NCI-H526 treated with DMSO at 0.1 percent for 48 hours (cell line): ENCODE results near the gene NET1.

ENCODE experiments used
- DNase-seq: peaks from one replicate; lab custom pipeline; 2025; lab: John Stamatoyannopoulos, UW

Gene NET1

DNA sequence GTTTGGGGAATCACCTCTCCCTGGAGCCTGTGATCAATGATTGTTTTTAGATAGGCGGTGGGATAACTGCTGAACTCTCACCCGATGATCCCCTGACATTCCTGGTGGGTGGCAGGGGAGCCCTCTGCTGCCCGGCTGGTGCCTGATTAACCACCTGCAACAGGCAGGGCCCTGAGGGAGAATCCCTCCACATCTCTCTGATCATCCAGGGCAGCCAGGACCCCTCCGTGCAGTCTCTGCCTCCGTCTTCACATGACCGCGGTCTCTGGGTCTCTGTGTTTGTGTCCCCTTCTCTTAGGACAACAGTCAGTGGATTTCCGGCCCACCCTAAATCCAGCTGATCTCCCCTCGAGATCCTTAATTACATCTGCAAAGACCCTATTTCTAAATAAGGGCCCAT is 69.7 kb downstream of the NET1 start:
- no peak for DNase-seq

GRCh38 chr10:5484205-5484604 is 71.8 kb downstream of the NET1 start:
- DNase-seq = no peak

- no peak for DNase-seq
These were observed 72.9 kb downstream of the NET1 start for GRCh38 chr10:5485290-5485689.

GRCh38 chr10:5485948-5486852 is 73.8 kb downstream of the NET1 start:
- no peak for DNase-seq

DNA sequence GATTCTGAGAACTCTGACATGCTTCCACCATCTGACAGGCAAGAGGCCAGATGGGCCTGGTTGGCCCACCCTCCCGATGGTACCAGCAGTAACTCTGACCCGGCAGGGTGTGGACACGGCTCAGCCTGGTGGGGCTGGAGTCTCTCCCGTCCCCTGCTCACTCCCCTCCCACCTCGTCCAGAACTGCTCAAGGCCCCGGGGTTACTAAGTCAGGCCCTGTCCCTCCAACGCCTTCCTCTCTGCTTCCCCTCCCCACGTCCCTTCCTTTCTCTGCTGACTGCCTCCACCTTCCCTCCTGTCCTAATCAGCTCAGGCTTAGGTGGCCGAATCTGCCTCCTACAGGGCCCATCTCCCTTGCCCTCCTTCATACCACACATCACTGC is 74.5 kb downstream of the NET1 start:
- DNase-seq = no peak

DNA sequence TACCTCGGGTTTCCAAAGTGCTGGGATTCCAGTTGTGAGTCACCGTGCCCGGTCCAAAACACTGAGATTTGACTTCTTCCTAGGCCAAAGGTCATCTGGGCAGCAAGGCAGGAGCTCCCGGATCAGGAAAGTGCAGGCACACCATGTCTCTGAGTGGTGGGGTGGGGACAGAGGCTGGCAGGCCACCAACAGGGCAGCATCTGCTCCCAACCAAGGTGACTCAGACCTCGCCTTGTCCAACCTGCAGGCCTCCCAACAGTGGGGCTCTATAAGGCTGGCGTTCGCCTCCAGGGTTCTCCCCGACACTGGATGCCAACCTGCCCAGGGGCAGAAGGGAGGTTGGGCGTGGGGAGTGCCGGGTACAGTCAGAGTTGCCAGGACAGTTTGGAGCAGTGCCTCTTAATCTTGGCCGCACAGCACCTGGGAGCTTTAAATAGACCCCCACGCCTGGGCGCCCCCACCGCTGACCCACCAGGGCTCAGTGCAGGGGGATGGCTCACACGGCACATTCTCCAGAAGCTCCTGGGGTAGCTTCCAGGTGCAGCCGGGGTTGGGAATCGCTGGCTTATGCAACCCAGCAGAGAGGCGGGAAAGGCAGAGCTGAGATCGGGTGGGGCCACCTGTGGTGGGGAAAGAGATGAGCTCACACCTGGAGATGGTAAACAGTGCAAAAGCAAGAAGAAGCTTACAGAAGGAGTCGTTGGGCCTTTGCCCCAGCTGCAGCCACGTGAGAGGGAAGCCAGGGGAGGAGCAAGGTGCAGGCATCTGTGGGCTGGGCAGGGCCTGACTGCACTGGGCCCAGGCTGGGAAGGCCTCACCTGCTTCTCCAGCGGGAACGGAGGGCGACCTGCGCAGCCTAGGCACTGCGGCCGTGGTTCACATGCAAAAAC is 76.2 kb downstream of the NET1 start:
- peak; percentile 9 for DNase-seq

- DNase-seq = no peak
These were observed 77.7 kb downstream of the NET1 start for GRCh38 chr10:5490032-5490431.

DNA sequence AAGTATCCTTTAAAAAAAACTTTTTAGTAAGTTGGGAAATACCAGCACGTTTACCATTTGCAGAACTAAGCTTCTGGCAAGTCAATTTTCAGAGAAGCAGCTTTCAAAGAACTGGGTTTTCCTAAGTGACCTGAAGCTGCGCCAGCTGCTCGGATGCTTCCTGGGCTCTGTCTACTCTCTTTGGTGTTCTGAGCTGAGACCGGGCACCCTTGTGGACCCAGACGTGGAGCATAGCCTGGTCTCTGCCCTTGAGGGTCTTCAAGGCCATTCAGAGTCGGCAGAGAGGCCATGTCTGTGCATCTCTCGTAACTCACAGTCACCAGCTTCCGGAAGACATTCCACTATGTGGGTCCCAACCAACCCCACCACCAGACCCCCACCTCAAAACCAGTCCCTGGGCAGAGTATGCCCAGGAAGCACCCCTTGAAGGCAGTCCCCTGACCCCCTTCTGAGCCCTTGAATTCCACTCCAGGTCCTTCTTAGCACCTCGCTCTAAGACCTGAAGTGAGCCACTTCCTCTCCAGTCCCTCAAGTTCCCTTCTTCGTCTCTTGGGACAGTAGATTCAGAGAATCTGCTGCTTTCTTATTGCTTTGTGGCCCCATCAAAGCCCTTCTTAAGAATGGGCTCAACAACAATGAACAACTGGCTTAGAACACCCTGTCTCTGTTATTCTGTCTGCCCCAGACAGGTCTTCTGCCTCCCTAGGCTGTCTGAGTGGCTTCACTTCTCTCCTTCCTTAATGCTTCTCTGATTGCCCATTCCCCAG is 78.5 kb downstream of the NET1 start:
- no peak for DNase-seq

DNA sequence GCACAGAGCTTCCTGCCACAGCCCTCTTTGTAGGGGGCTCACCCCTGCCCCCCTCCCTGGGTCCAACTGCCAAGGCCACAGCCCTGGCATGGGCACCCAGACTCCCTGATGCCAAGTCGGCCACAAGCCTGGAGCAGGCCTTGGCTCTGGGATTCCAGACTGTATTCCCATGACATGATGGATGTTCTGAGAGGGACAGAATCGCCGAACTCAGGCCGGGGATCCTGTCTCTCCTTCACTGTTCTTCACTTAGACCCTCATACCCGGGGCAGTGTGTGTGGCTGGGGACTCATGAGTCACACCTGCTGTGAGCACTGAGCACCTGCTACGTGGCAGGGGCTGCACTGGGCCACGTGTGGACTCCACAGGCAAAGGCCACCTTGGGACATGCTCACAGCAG is 79.1 kb downstream of the NET1 start:
- no peak for DNase-seq

DNA sequence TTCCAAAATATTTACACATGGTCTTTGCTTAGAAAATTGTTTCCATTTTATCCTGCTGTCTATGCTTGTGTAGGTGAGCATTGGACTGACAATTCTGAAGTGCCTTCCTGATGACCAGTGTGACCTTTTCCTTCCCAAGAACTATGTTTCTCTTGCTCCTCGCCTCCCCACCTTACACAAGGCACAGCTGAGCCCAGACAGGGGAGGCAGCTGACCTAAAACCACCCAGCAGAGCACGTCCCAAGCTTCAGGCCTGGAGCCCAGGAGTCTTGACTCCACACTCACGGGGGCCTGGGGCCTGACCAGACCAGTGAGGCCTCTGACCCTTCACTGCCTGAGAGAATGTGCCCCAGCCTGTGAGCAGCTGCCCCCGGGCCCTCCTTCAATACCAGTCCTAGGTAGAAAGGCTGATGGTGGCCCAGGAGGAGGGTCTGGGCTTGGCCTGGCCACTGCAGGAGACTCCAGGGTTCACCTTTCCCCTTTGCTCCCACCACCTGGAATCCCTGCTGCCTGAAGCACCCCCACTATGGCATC is 80.0 kb downstream of the NET1 start:
- DNase-seq = no peak

- no peak for DNase-seq
These were observed 80.7 kb downstream of the NET1 start for GRCh38 chr10:5492929-5493576.

GRCh38 chr10:5493691-5494090 is 81.3 kb downstream of the NET1 start:
- DNase-seq = no peak

- DNase-seq = no peak
These were observed 82.3 kb downstream of the NET1 start for GRCh38 chr10:5494611-5495010.

- DNase-seq = no peak
These were observed 84.2 kb downstream of the NET1 start for GRCh38 chr10:5496261-5497250.

GRCh38 chr10:5497289-5497688 is 84.9 kb downstream of the NET1 start:
- no peak for DNase-seq

DNA sequence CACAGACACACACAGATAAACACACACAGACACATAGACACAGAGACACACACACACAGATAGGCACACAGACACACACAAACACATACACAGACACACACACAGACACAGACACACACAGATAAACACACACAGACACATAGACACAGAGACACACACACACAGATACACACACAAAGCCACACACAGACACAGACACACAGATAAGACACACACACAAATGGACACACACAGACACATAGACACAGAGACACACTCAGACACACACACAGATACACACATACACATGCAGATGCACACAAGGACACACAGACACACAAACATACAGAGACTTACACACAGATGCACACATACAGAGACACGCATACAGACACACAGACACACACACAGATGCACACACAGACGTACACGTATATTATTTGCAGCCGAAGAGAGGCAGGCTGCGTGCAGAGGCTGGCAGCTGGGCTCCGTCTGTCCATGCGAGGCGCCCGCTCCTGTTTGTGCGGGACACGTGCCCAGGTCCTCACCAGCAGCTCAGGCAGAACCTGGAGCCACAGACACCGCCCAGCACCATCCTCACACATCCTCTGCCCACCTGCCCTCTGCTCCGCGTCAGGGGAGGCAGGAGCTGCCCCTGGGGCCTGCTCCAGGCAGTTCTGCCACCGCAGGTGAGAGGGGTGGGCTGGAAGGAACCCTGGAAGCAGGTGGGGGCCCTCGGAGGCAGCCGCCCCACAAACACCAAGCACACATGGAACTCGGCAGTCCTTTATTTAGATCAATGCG is 85.8 kb downstream of the NET1 start:
- DNase-seq = no peak

- DNase-seq = no peak
These were observed 86.6 kb downstream of the NET1 start for GRCh38 chr10:5498791-5499492.

GRCh38 chr10:5499493-5500140 is 87.3 kb downstream of the NET1 start, which contains the start of gene CALML5:
Gene CALML5, minus strand, starts transcription at chr10:5499570. Its CDS starts 132 bp downstream, at chr10:5499438.
- DNase-seq = no peak
